Small intestine (tissue), 7 donors: ENCODE data around the gene CDKAL1. TPM values are rescaled to one million over a fixed set of nuclear protein-coding genes. Genes with fewer than 3 reads are reported as not detected.

Source experiments
- DNase-seq, 2 donors: peaks; one replicate each; pipeline versions ENCODE4 v3.0.0 to v3.0.0-alpha.2; 2013
- FAIRE-seq: peaks from 2 replicates; lab custom pipeline; 2012; peaks lifted over from hg19 to GRCh38; lab: Jason Lieb, UNC
- H3K27ac ChIP-seq, 3 donors: one replicate each; pipeline ENCODE4 v1.5.1; 2013; ENCODE audit warnings: low read length in 2 of 3, mild to moderate bottlenecking in 2 of 3, control low read depth in 1 of 3, inconsistent platforms in 1 of 3, low read depth in 1 of 3, moderate library complexity in 1 of 3
- H3K27me3 ChIP-seq, 3 donors: one replicate each; pipeline ENCODE4 v1.6.1; 2013; ENCODE audit warnings: low read length in 3 of 3, inconsistent platforms in 1 of 3; ENCODE audit not compliant: control insufficient read depth in 3 of 3, insufficient read depth in 3 of 3
- H3K36me3 ChIP-seq, 3 donors: one replicate each; pipeline ENCODE4 v1.6.1; 2013; ENCODE audit warnings: low read length in 3 of 3, inconsistent platforms in 1 of 3, low read depth in 1 of 3, mild to moderate bottlenecking in 1 of 3, moderate library complexity in 1 of 3; ENCODE audit not compliant: control insufficient read depth in 3 of 3, insufficient read depth in 2 of 3
- H3K4me1 ChIP-seq, 3 donors: one replicate each; pipeline ENCODE4 v1.6.1; 2013; ENCODE audit warnings: low read length in 2 of 3, inconsistent platforms in 1 of 3, low read depth in 1 of 3, mild to moderate bottlenecking in 1 of 3, moderate library complexity in 1 of 3; ENCODE audit not compliant: control insufficient read depth in 3 of 3, insufficient read depth in 2 of 3
- H3K4me3 ChIP-seq, 3 donors: one replicate each; pipeline ENCODE4 v1.5.1; 2013; ENCODE audit warnings: low read length in 3 of 3, control low read depth in 1 of 3, inconsistent platforms in 1 of 3, low read depth in 1 of 3, mild to moderate bottlenecking in 1 of 3, moderate library complexity in 1 of 3
- H3K9me3 ChIP-seq, 2 donors: one replicate each; pipeline ENCODE4 v1.6.1; 2013; ENCODE audit warnings: low read depth in 1 of 2, low read length in 1 of 2; ENCODE audit not compliant: control insufficient read depth in 2 of 2, insufficient read depth in 1 of 2
- WGBS, 3 donors: extraction: QIAGEN DNeasy Blood & Tissue Kit; methylation state at CpG; one replicate each; pipeline ENCODE4 v1.1.7; 2013; 5-methylcytosine and 5-hydroxymethylcytosine counted together
- polyA plus RNA-seq, 4 donors: library from polyadenylated mRNA; stranded (reverse) in 3 of 4; unstranded in 1 of 4; fragments of 200-250 nt in 3 of 4; fragments of 120-200 nt in 1 of 4; gene quantifications; one replicate each; pipeline versions ENCODE4 v1.2.1 to v1.2.3, GENCODE V29; 2013
- donor health status: healthy with polysubstance abuse.
- donor health status: control.
- donor health status: control.
- donor health status: Bipolar disorder and iron deficiency.
- donor health status: healthy.

The CDKAL1 gene
- polyA plus RNA-seq, 4 donors, result 2.4 to 10.5 (median 4.1) TPM

GRCh38 chr6:21219241-21219640, 685.0 kb downstream of the CDKAL1 start:
- Histone ChIP-seq H3K4me1 (no peaks in the 10 kb centered on the region), H3K9me3 (peaks cover 0 to 4% of the 10 kb centered on the region in 2 donors), H3K27me3 (no peaks in the 10 kb centered on the region), H3K27ac (no peak overlapping the region), H3K36me3 (peaks cover 0 to 3% (median 0%) of the 10 kb centered on the region in 3 donors), H3K4me3 (no peak overlapping the region)
- FAIRE-seq (no peak), DNase-seq (no peak)
- WGBS, 3 donors, result 89 to 96% (median 90%) methylated on average over 2 of the region's 2 CpGs

- H3K36me3 ChIP-seq, result peaks cover 0 to 3% (median 0%) of the 10 kb centered on the region in 3 donors
- H3K27ac ChIP-seq, result no peak overlapping the region
- FAIRE-seq, result no peak
- H3K27me3 ChIP-seq, result no peaks in the 10 kb centered on the region
- DNase-seq, result no peak
- 89 to 92% (median 91%) methylated on average over 7 of the region's 7 CpGs for WGBS, 3 donors
- peaks cover 0 to 4% of the 10 kb centered on the region in 2 donors for H3K9me3 ChIP-seq
- H3K4me3 ChIP-seq, result no peak overlapping the region
- no peaks in the 10 kb centered on the region for H3K4me1 ChIP-seq
Observed at GRCh38 chr6:21219856-21220255, 685.6 kb downstream of the CDKAL1 start.

- Histone ChIP-seq H3K36me3 (peaks cover 0 to 5% (median 0%) of the 10 kb centered on the region in 3 donors), H3K9me3 (peaks cover 0 to 4% of the 10 kb centered on the region in 2 donors), H3K4me1 (no peaks in the 10 kb centered on the region), H3K4me3 (no peak overlapping the region), H3K27ac (no peak overlapping the region), H3K27me3 (no peaks in the 10 kb centered on the region)
- DNase-seq, result no peak
- FAIRE-seq, result no peak
- WGBS, 3 donors, result 46 to 79% (median 64%) methylated on average over 5 of the region's 5 CpGs
Observed at GRCh38 chr6:21220271-21220987, 686.2 kb downstream of the CDKAL1 start.

GRCh38 chr6:21222656-21223055, 688.4 kb downstream of the CDKAL1 start:
- 82 to 96% (median 94%) methylated on average over 7 of the region's 7 CpGs for WGBS, 3 donors
- FAIRE-seq, result no peak
- peaks cover 0 to 4% of the 10 kb centered on the region in 2 donors for H3K9me3 ChIP-seq

GRCh38 chr6:21225912-21226311, 691.7 kb downstream of the CDKAL1 start:
- FAIRE-seq, result no peak
- Histone ChIP-seq H3K27me3 (no peaks in the 10 kb centered on the region), H3K9me3 (no peaks in the 10 kb centered on the region), H3K4me1 (no peaks in the 10 kb centered on the region), H3K4me3 (no peak overlapping the region), H3K36me3 (peaks cover 0 to 13% (median 2%) of the 10 kb centered on the region in 3 donors), H3K27ac (no peak overlapping the region)
- 93 to 96% (median 93%) methylated on average over 5 of the region's 5 CpGs for WGBS, 3 donors
- no peak for DNase-seq

More at GRCh38 chr6:21222656-21223055, 688.4 kb downstream of the CDKAL1 start:
- peaks cover 0 to 5% (median 0%) of the 10 kb centered on the region in 3 donors for H3K36me3 ChIP-seq
- no peak overlapping the region for H3K4me3 ChIP-seq
- DNase-seq, result no peak
- H3K27me3 ChIP-seq, result no peaks in the 10 kb centered on the region
- H3K27ac ChIP-seq, result no peak overlapping the region
- H3K4me1 ChIP-seq, result no peaks in the 10 kb centered on the region

- Histone ChIP-seq H3K9me3 (no peaks in the 10 kb centered on the region), H3K36me3 (peaks cover 0 to 17% (median 2%) of the 10 kb centered on the region in 3 donors), H3K27ac (no peak overlapping the region), H3K27me3 (no peaks in the 10 kb centered on the region), H3K4me3 (no peak overlapping the region), H3K4me1 (no peaks in the 10 kb centered on the region)
- FAIRE-seq (no peak), DNase-seq (no peak)
- WGBS, 3 donors, result 89 to 96% (median 95%) methylated on average over 6 of the region's 6 CpGs
Observed at GRCh38 chr6:21227486-21227885, 693.2 kb downstream of the CDKAL1 start.

GRCh38 chr6:21228411-21228810, 694.2 kb downstream of the CDKAL1 start:
- Histone ChIP-seq H3K9me3 (peaks cover 0 to under 1% of the 10 kb centered on the region in 2 donors), H3K4me3 (no peak overlapping the region), H3K27ac (no peak overlapping the region), H3K36me3 (peaks cover 0 to 23% (median 2%) of the 10 kb centered on the region in 3 donors), H3K4me1 (no peaks in the 10 kb centered on the region), H3K27me3 (no peaks in the 10 kb centered on the region)
- FAIRE-seq (no peak), DNase-seq (no peak)
- WGBS, 3 donors, result 88 to 98% (median 98%) methylated on average over 2 of the region's 2 CpGs

GRCh38 chr6:21228876-21229460, 694.7 kb downstream of the CDKAL1 start:
- 86 to 96% (median 92%) methylated on average over 6 of the region's 6 CpGs for WGBS, 3 donors
- Histone ChIP-seq H3K36me3 (peaks cover 0 to 23% (median 2%) of the 10 kb centered on the region in 3 donors), H3K9me3 (peaks cover 0 to 4% of the 10 kb centered on the region in 2 donors), H3K27ac (no peak overlapping the region), H3K27me3 (no peaks in the 10 kb centered on the region), H3K4me3 (no peak overlapping the region), H3K4me1 (no peaks in the 10 kb centered on the region)
- no peak for DNase-seq
- FAIRE-seq, result no peak
